ENCODE results near the gene STAG2. TPM values are rescaled to one million over a fixed set of nuclear protein-coding genes. Genes with fewer than 3 reads are reported as not detected.

Gene STAG2
- total RNA-seq, 2 donors from 2014 or later, result 73.7 to 130 TPM

GRCh38 chrX:124033821-124034220 is 72.3 kb downstream of the STAG2 start:
- DNase-seq, result no peak
- Mint-ChIP-seq H3K4me3 (no peak overlapping the region), H3K27ac (no peak overlapping the region), H3K9me3 (peaks cover 2% of the 10 kb centered on the region), H3K4me1 (no peaks in the 10 kb centered on the region), H3K27me3 (ENCODE audit: insufficient read depth) (no peaks in the 10 kb centered on the region), H3K36me3 (ENCODE audit: low read depth) (peaks cover 37% of the 10 kb centered on the region)
- no peaks in the 10 kb centered on the region for H3K27me3 ChIP-seq (ENCODE audit: control insufficient read depth, insufficient read depth, low read length, poor library complexity, severe bottlenecking)
- WGBS, 2 experiments (ENCODE audit: insufficient coverage in 1 of 2, insufficient read length in 1 of 2), result 100% methylated on average over 1 of the region's 1 CpG; no CpG with 5 or more reads in 1 of the 2 experiments
- no peak overlapping the region for H3K4me3 ChIP-seq (ENCODE audit: low read length)
- H3K9ac ChIP-seq (ENCODE audit: extremely low read depth, low read length, poor library complexity, severe bottlenecking), result no peak overlapping the region
- no peak overlapping the region for H3K27ac ChIP-seq (ENCODE audit: low read depth, low read length)
- TF ChIP-seq CTCF (conservative IDR thresholded peaks at IDR 0.05), result no peak
- H3K36me3 ChIP-seq (ENCODE audit: control insufficient read depth, insufficient read depth, low read length), result peaks cover 25% of the 10 kb centered on the region
- H3K4me1 ChIP-seq (ENCODE audit: control insufficient read depth, insufficient read depth, low read length), result no peaks in the 10 kb centered on the region
- no peaks in the 10 kb centered on the region for H3K9me3 ChIP-seq (ENCODE audit: control insufficient read depth, low read length)

GRCh38 chrX:124035657-124036056 is 74.2 kb downstream of the STAG2 start:
- H3K4me1 Mint-ChIP-seq, result no peaks in the 10 kb centered on the region
- 100% methylated on average over 2 of the region's 2 CpGs; no CpG with 5 or more reads in 1 of the 2 experiments for WGBS, 2 experiments (ENCODE audit: insufficient coverage in 1 of 2, insufficient read length in 1 of 2)
- peaks cover 40% of the 10 kb centered on the region for H3K36me3 Mint-ChIP-seq (ENCODE audit: low read depth)
- H3K36me3 ChIP-seq (ENCODE audit: control insufficient read depth, insufficient read depth, low read length), result peaks cover 21% of the 10 kb centered on the region
- H3K9ac ChIP-seq (ENCODE audit: extremely low read depth, low read length, poor library complexity, severe bottlenecking), result no peak overlapping the region
- peaks cover 2% of the 10 kb centered on the region for H3K9me3 Mint-ChIP-seq
- no peaks in the 10 kb centered on the region for H3K4me1 ChIP-seq (ENCODE audit: control insufficient read depth, insufficient read depth, low read length)
- H3K27ac ChIP-seq (ENCODE audit: low read depth, low read length), result no peak overlapping the region
- no peaks in the 10 kb centered on the region for H3K27me3 Mint-ChIP-seq (ENCODE audit: insufficient read depth)
- no peak overlapping the region for H3K4me3 ChIP-seq (ENCODE audit: low read length)
- no peak overlapping the region for H3K4me3 Mint-ChIP-seq
- H3K9me3 ChIP-seq (ENCODE audit: control insufficient read depth, low read length), result no peaks in the 10 kb centered on the region
- H3K27me3 ChIP-seq (ENCODE audit: control insufficient read depth, insufficient read depth, low read length, poor library complexity, severe bottlenecking), result no peaks in the 10 kb centered on the region
- DNase-seq, result no peak
- no peak overlapping the region for H3K27ac Mint-ChIP-seq
- no peak for TF ChIP-seq CTCF (conservative IDR thresholded peaks at IDR 0.05)

- Histone ChIP-seq H3K4me3 (ENCODE audit: low read length) (no peak overlapping the region), H3K36me3 (ENCODE audit: control insufficient read depth, insufficient read depth, low read length) (peaks cover 42% of the 10 kb centered on the region), H3K9me3 (ENCODE audit: control insufficient read depth, low read length) (no peaks in the 10 kb centered on the region), H3K27ac (ENCODE audit: low read depth, low read length) (no peak overlapping the region), H3K9ac (ENCODE audit: extremely low read depth, low read length, poor library complexity, severe bottlenecking) (no peak overlapping the region), H3K4me1 (ENCODE audit: control insufficient read depth, insufficient read depth, low read length) (no peaks in the 10 kb centered on the region), H3K27me3 (ENCODE audit: control insufficient read depth, insufficient read depth, low read length, poor library complexity, severe bottlenecking) (no peaks in the 10 kb centered on the region)
- no peaks in the 10 kb centered on the region for H3K27me3 Mint-ChIP-seq (ENCODE audit: insufficient read depth)
- H3K36me3 Mint-ChIP-seq (ENCODE audit: low read depth), result peaks cover 27% of the 10 kb centered on the region
- H3K4me3 Mint-ChIP-seq, result no peak overlapping the region
- H3K4me1 Mint-ChIP-seq, result no peaks in the 10 kb centered on the region
- no CpG with 5 or more reads among the region's 1 CpG for WGBS, 2 experiments (ENCODE audit: insufficient coverage in 1 of 2, insufficient read length in 1 of 2)
- no peak for TF ChIP-seq CTCF (conservative IDR thresholded peaks at IDR 0.05)
- DNase-seq, result no peak
- no peak overlapping the region for H3K27ac Mint-ChIP-seq
- H3K9me3 Mint-ChIP-seq, result no peaks in the 10 kb centered on the region
Observed at GRCh38 chrX:124042042-124042441, 80.5 kb downstream of the STAG2 start.
